ENCODE measurements around the gene DEDD.

Gene DEDD

DNA sequence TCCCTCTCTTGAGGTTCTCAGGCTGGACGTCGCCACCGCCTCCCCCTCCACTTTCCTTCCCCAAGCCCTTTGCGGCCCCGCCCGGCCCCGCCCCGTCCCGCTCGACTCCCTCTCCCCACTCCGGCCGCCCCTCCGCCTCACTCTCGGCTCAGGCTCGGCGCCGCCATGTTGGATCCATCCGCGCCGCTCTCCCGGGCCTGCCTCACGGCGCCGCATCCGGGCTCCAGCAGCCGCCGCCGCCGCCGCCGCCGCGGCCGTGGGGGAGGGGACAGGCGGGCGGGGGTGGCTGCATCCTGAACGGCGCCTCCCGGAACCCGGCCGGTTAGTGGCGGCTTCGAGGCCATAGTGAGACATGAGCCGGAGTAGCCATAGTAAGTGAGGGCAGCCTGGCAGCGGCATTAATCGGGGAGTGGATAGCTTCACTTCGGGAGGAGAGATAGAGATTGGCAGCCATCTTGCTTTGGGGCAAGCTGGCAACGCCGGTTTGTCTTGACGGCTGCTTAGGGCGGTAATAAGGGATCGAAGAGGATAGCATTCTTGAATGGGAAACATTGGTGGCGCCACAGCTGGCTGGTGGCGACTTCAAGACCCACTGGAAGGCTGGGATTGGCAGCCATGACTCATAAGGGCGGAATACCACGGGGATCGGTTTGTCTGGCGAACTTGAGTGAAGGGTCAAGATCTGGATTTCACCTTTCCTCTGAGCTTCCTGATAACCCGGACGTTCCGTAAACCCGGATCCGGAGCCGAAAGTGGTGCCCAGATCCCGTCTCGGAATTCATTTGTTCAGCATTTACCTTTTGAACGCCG is at the start of gene DEDD:
Gene DEDD (minus strand): TSS at position 258 of the 810 bp plus-strand sequence. CDS start 8,205 bp downstream, outside the sequence.
- DNase-seq (ENCODE audit: low read depth in 3 of 3), result peak; percentile 80 to 90 (median 88)

- peak in 2 of 3 donors; percentile 50 to 57 for DNase-seq (ENCODE audit: low read depth in 3 of 3)
Observed at GRCh38 chr1:161182214-161182613, 49.7 kb upstream of the DEDD start.

GRCh38 chr1:161180639-161181038 is 48.2 kb upstream of the DEDD start:
- no peak for DNase-seq (ENCODE audit: low read depth in 3 of 3)

- DNase-seq (ENCODE audit: low read depth in 3 of 3), result no peak
Observed at GRCh38 chr1:161179698-161180097, 47.2 kb upstream of the DEDD start.

DNA sequence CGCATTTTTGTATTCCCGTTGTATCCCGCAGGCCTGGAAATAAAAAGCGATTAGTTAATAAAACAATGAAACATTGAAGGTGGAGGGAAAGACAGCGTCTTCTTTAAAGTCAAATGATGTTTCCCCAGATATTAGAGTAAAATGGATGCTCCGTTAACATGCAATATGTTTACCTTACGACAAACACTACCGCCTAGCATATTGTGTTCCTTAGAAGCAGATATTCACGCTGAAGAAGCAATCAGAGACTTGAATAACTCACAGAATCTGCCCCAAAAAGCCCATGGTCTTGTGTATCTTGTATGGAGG is 45.4 kb upstream of the DEDD start:
- DNase-seq (ENCODE audit: low read depth in 3 of 3), result no peak

- peak; percentile 90 to 97 (median 95) for DNase-seq (ENCODE audit: low read depth in 3 of 3)
Observed at GRCh38 chr1:161177112-161177935, 44.9 kb upstream of the DEDD start, which contains the start of gene B4GALT3. B4GALT3 (minus strand) TSS chr1:161177507; CDS start chr1:161176060, 1,447 bp downstream.

DNA sequence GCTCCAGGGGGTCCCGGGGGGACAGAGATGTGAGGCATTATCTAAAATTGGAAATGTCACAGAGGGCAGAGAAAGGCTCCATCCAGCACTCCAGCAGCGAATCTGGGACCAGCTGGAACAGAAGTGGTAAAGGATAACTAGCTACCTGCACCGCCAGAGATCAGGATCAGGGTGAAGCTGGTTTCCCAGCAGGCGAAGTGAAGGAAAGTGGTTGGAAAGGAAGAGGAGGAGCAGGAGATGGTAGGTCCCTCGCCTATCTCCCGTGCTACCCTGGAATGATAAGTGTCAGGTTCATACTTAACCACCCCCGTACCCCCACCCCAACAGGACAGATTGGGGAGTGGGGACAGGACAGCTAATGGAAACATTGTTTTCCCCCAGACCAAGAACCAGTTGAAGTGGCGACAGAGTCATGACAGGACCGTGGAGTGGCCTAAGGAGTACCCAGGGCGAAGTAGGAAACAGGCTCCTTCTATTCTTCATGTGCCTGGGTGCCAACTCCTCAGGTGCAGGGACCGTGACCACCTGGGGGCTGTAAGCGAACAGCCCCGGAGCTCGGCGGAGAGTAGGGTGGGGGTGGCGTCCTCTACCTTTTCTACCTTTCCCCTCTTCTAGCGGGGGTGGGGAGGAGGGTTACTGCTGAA is 44.1 kb upstream of the DEDD start:
- no peak for DNase-seq (ENCODE audit: low read depth in 3 of 3)

- DNase-seq (ENCODE audit: low read depth in 3 of 3), result no peak
Observed at GRCh38 chr1:161175771-161176453, 43.4 kb upstream of the DEDD start.

DNA sequence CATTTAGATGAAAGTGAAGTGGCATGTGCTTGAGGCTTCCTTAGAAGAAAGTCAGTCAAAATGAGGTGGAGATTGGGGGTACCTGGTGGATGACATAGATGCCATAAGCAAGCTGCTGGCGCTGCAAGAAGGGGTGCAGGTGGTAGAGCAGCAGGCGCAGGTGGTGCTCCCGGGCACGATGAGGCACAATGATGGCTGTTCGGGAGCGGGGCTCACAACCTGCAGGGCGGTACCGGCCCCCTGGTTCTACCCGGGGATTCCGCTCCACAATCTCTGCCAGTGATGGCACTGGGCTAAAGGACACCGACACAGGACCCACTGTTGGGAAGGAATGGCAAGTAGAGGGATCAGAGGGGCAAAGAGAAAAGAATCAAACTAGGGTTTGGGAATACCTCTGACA is 42.4 kb upstream of the DEDD start:
- no peak for DNase-seq (ENCODE audit: low read depth in 3 of 3)

DNA sequence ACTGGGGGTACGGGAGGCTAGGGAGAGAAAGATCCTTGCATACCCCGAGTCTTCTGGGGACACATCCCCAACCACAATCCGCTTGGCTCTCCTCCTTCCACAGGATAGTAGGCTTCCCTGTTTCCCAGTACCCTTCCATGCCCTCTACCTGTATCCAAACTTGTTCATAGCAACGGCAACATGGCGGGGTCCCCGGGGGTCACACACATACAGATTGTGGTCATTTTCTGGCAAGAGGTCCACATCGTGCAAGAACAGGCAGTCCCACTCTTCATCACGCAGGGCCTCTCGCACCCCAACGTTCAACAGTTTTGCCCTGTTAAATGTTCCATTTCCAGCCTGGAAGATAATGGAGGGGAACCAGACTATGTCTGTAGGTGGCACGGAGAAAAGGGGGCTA is 41.2 kb upstream of the DEDD start:
- no peak for DNase-seq (ENCODE audit: low read depth in 3 of 3)

- no peak for DNase-seq (ENCODE audit: low read depth in 3 of 3)
Observed at GRCh38 chr1:161172776-161173376, 40.4 kb upstream of the DEDD start.

DNA sequence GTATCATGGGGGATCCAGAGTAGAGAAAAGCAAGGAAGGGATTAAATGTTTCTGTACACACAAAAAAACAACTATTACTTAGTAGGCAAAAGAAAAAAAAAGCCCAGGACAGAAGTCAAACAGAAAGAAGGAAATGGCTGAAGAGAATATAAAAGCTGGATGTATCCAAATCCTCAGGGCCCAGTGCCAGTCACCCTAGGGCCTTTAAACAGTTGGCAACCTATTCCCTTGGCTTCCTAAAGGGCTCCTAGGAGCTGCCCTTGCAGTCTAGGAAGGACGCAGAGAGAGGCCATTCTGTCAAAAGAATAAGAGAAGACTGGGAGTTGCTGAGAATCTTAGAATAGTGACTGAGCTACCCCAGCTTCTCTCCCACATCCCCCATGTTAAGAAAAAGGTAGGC is 39.9 kb upstream of the DEDD start:
- no peak for DNase-seq (ENCODE audit: low read depth in 3 of 3)

DNA sequence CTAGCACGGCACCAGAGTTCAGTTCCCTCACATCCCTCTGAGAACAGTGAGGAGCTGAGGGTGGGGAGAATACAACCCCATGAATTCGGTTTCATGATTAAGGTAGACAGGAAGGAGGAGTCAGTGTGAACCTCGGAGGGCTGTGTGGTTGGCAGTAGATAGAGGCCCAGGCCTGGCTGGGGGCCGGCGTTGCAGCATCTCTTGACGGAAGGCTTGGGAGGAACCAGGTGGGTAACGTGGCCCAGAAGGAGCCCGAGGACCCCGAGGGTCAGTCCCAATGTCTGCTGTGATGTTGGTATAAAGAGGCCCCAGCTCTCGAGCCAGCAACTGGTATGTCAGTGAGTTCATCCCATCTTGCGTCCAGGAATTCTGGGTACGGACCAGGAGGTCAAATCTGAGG is 39.2 kb upstream of the DEDD start:
- no peak for DNase-seq (ENCODE audit: low read depth in 3 of 3)

- DNase-seq (ENCODE audit: low read depth in 3 of 3), result no peak
Observed at GRCh38 chr1:161171191-161171590, 38.7 kb upstream of the DEDD start.

DNA sequence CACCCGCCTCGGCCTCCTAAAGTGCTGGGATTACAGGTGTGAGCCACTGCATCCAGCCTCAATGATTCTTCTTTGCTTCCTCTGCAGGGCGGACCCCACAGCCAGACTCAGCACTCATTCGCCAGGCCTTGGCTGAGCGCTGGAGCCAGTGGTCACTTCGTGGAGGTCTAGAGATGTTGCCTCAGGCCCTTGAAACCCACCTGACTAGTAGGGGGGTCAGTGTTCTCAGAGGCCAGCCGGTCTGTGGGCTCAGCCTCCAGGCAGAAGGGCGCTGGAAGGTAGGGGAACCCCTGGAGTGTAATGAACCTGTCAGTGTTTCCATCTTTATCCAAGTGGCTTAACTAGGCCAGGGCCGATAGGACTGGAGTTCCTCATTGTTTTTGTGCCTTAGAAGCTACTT is 36.4 kb upstream of the DEDD start:
- no peak for DNase-seq (ENCODE audit: low read depth in 3 of 3)

DNA sequence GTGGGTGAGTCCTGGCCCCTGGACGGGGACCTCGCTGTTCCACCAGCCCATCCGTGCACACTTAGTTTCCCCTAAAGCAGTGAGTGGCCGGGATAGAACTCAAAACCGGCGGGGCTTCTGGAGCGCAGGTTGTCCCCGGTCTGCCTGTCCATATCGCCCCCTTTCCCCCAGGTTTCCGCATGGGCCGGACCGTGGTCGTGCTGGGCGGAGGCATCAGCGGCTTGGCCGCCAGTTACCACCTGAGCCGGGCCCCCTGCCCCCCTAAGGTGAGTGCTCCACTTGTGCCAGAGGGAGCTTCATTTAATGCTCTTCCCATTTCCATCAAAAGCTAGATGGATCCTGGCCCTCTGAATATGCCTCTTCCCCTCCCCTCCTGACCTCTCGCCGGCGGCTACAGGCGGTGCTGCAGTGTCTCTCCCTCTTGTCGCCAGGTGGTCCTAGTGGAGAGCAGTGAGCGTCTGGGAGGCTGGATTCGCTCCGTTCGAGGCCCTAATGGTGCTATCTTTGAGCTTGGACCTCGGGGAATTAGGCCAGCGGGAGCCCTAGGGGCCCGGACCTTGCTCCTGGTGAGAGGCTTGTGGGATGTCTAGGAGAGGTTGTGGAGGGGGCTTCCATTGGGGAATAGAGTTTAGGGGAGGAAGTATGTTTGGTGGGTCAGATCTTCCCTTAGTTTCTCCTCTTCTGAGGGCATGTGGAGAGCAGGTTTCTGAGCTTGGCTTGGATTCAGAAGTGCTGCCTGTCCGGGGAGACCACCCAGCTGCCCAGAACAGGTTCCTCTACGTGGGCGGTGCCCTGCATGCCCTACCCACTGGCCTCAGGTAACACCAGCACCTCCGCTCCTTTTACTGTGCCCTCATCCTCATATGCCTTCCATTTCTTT is 34.4 kb upstream of the DEDD start:
- DNase-seq (ENCODE audit: low read depth in 3 of 3), result no peak

GRCh38 chr1:161165742-161166668 is 33.5 kb upstream of the DEDD start, which contains the start of gene PPOX:
PPOX (plus strand) TSS chr1:161166426; CDS start chr1:161166848, 422 bp downstream.
- peak; percentile 86 to 91 (median 89) for DNase-seq (ENCODE audit: low read depth in 3 of 3)

GRCh38 chr1:161164901-161165610 is 32.6 kb upstream of the DEDD start:
- DNase-seq (ENCODE audit: low read depth in 3 of 3), result no peak

- DNase-seq (ENCODE audit: low read depth in 3 of 3), result no peak
Observed at GRCh38 chr1:161163793-161164192, 31.3 kb upstream of the DEDD start.
